ENCODE results near the gene MGMT. TPM values are rescaled to one million over a fixed set of nuclear protein-coding genes. Genes with fewer than 3 reads are reported as not detected.

The MGMT gene
- total RNA-seq, 4 donors from 2014 or later, result 16.5 to 37.5 (median 32.1) TPM

- Histone ChIP-seq H3K9me3 (no peaks in the 10 kb centered on the region), H3K4me1 (no peaks in the 10 kb centered on the region), H3K27ac (no peak overlapping the region), H3K4me3 (no peak overlapping the region), H3K36me3 (peaks cover 0 to 28% of the 10 kb centered on the region in 2 donors), H3K27me3 (no peaks in the 10 kb centered on the region)
- no CpG with 5 or more reads among the region's 11 CpGs for WGBS, 2 donors (ENCODE audit: low coverage in 1 of 2)
- TF ChIP-seq CTCF (IDR thresholded peaks at IDR 0.05), result no peak
- no peak for TF ChIP-seq POLR2AphosphoS5 (IDR thresholded peaks at IDR 0.05)
- no peak for TF ChIP-seq POLR2A (IDR thresholded peaks at IDR 0.05)
- TF ChIP-seq EP300 (IDR thresholded peaks at IDR 0.05), result no peak
- ATAC-seq, result no peak
Measured at GRCh38 chr10:129773359-129773990, 306.4 kb downstream of the MGMT start.

- Histone ChIP-seq H3K4me3 (no peak overlapping the region), H3K36me3 (peaks cover 0 to 20% of the 10 kb centered on the region in 2 donors), H3K9me3 (no peaks in the 10 kb centered on the region), H3K27ac (no peak overlapping the region), H3K27me3 (no peaks in the 10 kb centered on the region), H3K4me1 (no peaks in the 10 kb centered on the region)
- no peak for TF ChIP-seq POLR2A (IDR thresholded peaks at IDR 0.05)
- no peak for TF ChIP-seq CTCF (IDR thresholded peaks at IDR 0.05)
- TF ChIP-seq EP300 (IDR thresholded peaks at IDR 0.05), result no peak
- no peak for TF ChIP-seq POLR2AphosphoS5 (IDR thresholded peaks at IDR 0.05)
- WGBS, 2 donors (ENCODE audit: low coverage in 1 of 2), result 100% methylated on average over 1 of the region's 14 CpGs; no CpG with 5 or more reads in 1 of the 2 donors
- ATAC-seq, result no peak
Measured at GRCh38 chr10:129774082-129774735, 307.2 kb downstream of the MGMT start.

GRCh38 chr10:129774736-129775401 lies 307.8 kb downstream of the MGMT start:
- no peaks in the 10 kb centered on the region for H3K4me1 ChIP-seq
- 100% methylated on average over 2 of the region's 13 CpGs for WGBS, 2 donors (ENCODE audit: low coverage in 1 of 2)
- H3K36me3 ChIP-seq, result peaks cover 0 to 14% of the 10 kb centered on the region in 2 donors
- no peak for TF ChIP-seq EP300 (IDR thresholded peaks at IDR 0.05)
- TF ChIP-seq POLR2AphosphoS5 (IDR thresholded peaks at IDR 0.05), result no peak
- no peaks in the 10 kb centered on the region for H3K9me3 ChIP-seq
- H3K27ac ChIP-seq, result no peak overlapping the region
- H3K4me3 ChIP-seq, result no peak overlapping the region
- ATAC-seq, result no peak
- H3K27me3 ChIP-seq, result no peaks in the 10 kb centered on the region

GRCh38 chr10:129775681-129776080 lies 308.6 kb downstream of the MGMT start:
- Histone ChIP-seq H3K4me1 (no peaks in the 10 kb centered on the region), H3K27me3 (no peaks in the 10 kb centered on the region), H3K4me3 (no peak overlapping the region), H3K27ac (no peak overlapping the region), H3K9me3 (no peaks in the 10 kb centered on the region), H3K36me3 (peaks cover 0 to 8% of the 10 kb centered on the region in 2 donors)
- TF ChIP-seq CTCF (IDR thresholded peaks at IDR 0.05) (no peak), EP300 (IDR thresholded peaks at IDR 0.05) (no peak), POLR2A (IDR thresholded peaks at IDR 0.05) (no peak), POLR2AphosphoS5 (IDR thresholded peaks at IDR 0.05) (no peak)
- 66 to 80% methylated on average over 1 to 4 of the region's 9 CpGs for WGBS, 2 donors (ENCODE audit: low coverage in 1 of 2)
- no peak for ATAC-seq

- H3K27ac ChIP-seq, result no peak overlapping the region
- H3K4me3 ChIP-seq, result no peak overlapping the region
- 91% methylated on average over 13 of the region's 19 CpGs; no CpG with 5 or more reads in 1 of the 2 donors for WGBS, 2 donors (ENCODE audit: low coverage in 1 of 2)
- no peaks in the 10 kb centered on the region for H3K36me3 ChIP-seq
- no peaks in the 10 kb centered on the region for H3K27me3 ChIP-seq
- H3K4me1 ChIP-seq, result no peaks in the 10 kb centered on the region
- TF ChIP-seq POLR2A (IDR thresholded peaks at IDR 0.05) (no peak), CTCF (IDR thresholded peaks at IDR 0.05) (no peak), EP300 (IDR thresholded peaks at IDR 0.05) (no peak), POLR2AphosphoS5 (IDR thresholded peaks at IDR 0.05) (no peak)
- peak; percentile 18 for ATAC-seq
- no peaks in the 10 kb centered on the region for H3K9me3 ChIP-seq
Measured at GRCh38 chr10:129777687-129778086, 310.6 kb downstream of the MGMT start.
